SIG-M5 treated with dmso at 0.1 percent for 504 hours (cell line): ENCODE results near the gene MYCBP2.
"Not testable (repeated sequence)": the region's sequence is repeated elsewhere in the genome, so short reads cannot be mapped to it uniquely, and the experiment has no call there.

ENCODE experiments used
- DNase-seq: peaks from one replicate; lab custom pipeline; 2025; ENCODE audit not compliant: unreplicated experiment; lab: John Stamatoyannopoulos, UW

Gene MYCBP2

DNA sequence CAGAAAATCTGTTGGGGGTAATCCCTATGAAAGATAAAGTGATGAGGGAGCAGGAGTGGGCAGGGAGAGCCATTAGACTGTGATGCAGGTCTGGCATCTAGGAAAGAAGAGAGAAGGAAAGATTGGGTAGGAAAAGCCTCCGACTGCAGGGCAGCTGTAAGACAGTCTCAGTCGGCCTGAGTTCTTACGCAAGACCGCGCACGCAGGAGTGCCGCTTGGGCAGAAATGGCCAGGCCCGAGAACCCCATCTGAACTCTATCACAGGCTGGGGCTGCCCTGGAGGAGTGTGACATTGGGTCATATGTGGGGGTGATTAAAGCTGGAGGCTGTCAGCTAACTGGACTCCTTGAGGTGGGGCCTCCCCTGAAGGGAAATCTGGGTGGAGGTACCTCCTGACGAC, 286.1 kb downstream of the MYCBP2 start:
- DNase-seq = no peak

DNA sequence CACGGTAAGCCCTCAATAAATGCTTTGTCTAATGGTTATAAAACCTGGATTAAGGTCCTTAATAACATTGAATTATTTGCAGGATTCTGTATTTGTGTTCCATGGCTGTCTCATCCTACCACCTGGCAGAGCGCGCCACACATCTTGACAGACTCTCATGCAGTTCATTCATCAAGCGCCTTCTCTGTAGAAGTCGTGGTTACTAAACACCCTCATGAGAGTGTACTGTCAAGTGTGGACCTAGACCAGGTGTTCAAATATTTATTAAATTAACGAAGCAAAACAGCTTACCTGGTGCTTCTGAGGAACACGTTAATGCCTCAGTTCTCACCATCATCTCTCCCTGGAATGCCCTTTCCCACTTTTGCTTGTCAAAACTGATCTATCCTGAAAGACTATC, 286.8 kb downstream of the MYCBP2 start:
- no peak for DNase-seq

DNA sequence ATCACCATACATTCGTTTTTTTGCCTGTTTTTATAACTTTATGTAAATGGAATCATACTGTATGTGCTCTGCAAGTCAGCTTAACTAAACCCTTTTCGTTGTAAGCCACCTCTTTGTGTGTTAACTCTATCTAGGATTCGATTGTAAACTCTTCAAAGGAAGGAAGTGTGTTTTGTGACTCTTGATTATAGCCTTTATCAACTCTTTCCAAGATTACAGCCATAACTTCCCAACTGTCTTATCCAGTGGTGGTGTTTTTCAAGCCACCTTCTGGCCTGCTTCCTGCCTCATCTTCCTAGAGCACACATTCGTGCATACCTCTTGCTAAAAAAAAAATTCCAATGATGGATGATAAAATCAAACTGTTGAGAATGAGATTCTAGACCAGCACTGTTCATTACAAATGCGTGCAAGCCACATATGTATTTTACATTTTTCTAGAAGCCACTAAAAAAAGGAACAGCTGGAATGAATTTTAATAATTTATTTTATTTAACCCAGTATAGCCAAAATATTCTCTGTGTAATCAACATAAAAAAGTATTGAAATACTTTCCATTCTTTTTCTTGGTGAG, 287.9 kb downstream of the MYCBP2 start:
- DNase-seq = no peak

DNA sequence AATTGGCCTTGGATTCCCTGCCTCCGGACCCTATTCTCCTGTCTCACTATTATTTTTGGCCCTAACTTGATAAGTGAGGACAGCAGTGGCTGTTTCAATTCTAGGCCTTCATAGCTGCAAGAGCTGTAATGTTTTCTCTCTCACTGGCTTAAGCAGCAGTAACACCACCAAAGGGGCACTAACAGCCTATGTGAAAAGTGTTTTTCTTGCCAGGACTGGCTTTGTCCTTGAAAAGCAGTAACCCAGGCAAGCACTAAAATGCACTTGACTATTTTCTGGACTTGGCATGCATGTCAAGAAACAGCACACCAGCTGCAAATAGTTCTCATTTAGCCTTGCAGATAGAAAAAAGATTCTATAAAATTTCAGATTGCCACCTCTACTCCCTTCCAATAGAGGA, 290.6 kb downstream of the MYCBP2 start:
- no peak for DNase-seq

DNA sequence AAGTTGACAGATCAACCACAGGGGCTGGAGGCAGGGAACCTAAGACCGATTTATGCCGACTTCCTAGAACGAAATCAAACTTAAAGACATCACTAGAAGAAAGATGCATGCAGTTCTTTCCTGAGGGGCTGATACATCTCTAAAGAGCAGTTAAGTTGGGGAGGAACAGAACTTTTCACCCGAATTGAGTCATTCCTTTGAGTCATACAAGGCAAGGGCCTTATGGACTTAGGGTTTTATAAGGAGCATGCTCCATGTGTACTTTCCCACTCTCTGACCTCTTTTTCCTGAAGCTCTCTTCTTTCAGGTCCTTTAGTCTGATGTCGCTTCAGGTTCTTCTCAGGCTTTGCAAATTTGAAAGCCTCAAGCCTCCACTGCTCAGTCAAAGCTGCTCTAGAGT, 292.0 kb downstream of the MYCBP2 start:
- DNase-seq = no peak

DNA sequence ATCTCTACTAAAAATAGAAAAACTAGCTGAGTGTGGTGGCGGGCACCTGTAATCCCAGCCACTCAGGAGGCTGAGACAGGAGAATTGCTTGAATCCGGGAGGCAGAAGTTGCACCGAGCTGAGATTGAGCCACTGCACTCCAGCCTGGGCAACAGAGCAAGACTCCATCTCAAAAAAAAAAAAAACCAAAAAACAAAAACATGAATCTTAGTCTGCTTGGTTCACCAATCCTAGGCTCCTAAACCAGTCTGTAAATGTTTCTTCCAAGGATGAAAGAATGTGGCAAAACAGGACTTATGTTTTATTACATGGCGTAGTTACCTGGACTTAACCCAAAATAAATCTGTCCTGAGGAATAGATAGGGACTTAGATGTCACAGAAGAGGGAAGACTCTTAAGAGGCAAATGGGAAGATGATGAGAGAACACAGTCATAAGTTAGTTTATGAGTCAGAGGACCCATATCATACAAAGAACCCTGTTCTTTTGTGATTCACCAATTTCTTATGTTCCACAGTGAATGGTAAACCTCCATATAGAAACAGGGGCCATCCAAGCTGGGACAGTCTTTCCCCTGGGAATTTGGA, 293.1 kb downstream of the MYCBP2 start:
- DNase-seq = no peak

DNA sequence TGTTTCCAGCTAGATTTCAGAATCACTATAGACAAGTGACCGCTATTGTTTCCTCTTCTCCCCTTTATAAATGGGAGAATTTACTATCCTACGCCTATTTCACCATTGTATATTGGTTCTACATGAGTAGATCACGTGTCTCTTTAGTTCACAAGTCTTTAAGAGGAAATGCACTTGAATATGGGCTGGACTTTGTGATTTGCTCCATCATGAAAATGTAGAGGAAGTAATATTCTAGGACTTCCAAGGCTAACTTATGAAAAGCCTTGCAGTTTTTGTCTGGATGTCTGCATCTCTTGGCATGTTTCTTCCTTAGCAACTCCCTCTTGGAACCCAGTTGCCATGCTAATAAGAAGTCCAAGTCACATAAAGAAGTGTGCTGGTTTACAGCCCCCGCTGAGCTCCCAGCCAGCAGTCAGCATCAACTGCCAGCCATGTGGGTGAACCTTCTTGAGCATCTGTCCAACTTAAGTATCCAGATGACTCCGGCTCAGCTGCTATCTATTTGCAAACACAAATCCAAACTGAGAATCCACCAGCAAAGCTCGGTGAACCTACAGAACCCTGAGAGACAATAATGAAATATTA, 295.1 kb downstream of the MYCBP2 start:
- DNase-seq = no peak

DNA sequence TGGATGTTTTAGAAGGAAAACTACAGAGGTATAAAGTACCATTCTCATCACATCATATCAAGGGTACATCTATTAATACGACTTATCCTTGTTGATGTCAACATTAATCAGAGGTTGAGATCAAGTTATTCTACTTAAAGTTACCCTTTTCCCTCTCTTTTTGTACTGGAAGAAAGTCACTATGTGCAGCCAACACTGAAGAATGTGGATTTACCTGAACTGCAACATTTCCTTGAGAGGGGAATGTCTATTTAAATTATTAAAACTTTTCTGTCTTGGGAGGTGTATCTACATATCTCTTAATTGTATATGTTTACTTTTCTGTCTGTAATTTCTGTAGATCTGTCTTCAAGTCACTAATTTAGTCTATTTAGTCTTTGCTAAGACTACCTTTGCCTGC, 297.5 kb downstream of the MYCBP2 start:
- DNase-seq = no peak

DNA sequence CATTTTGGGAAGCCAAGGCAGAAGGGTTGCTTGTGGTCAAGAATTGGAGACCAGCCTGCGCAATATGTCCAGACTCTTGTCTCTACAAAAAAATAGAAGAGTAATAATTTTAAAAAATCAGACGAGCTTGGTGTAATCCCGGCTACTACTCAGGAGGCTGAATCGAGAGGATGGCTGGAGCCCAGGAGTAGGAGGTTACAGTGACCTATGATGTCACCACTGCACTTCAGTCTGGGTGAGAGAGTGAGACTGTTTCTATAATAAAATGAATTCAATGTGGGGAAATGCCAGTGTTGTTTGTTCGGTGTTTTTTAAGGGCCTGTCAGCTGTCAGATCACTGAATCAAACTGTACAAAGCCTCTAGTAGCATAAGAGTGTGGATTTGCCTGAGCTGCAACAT, 298.7 kb downstream of the MYCBP2 start:
- no peak for DNase-seq

DNA sequence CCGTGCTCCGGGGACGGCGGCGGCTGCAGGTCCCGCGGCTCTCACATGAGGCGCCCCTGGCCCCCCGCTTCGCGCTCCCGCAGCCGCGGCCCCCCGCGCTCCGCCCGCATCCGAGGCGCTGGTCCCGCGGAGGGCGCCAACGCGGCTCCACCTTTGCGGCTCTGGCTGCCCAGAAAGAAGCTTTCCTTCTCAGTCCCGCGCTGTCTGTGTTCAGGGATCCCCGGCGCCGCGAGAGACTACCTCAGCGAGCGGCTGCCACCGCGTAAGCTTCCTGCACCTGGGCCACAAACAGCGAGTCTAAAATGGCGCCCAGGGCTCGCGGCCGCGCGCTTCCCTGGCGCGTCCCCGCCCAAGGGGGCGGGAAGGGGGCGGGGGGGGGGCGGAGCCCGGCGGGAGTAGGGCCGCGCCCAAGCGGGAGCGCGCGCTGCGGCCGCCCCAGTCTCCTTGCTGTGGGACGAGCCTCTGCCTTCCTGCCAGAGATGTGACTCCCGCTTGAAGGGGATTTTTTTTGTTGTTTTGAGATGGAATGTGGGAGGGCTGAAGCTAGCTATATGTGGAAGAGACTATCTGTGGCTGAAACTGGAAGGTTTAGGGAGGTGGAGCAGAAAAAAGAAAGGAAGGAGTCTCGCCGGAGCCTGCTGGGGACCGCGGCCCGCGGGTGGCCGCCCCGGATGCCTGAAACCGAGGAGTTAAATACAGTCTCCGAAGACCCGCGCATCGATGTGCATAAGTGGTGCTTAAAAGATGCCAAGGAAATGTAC, 299.9 kb downstream of the MYCBP2 start, which contains the start of gene FBXL3:
TSS of gene FBXL3 (minus strand) at position 299 of the 761 bp plus-strand sequence. CDS start 5,299 bp downstream, outside the sequence.
- DNase-seq = peak; percentile 92

DNA sequence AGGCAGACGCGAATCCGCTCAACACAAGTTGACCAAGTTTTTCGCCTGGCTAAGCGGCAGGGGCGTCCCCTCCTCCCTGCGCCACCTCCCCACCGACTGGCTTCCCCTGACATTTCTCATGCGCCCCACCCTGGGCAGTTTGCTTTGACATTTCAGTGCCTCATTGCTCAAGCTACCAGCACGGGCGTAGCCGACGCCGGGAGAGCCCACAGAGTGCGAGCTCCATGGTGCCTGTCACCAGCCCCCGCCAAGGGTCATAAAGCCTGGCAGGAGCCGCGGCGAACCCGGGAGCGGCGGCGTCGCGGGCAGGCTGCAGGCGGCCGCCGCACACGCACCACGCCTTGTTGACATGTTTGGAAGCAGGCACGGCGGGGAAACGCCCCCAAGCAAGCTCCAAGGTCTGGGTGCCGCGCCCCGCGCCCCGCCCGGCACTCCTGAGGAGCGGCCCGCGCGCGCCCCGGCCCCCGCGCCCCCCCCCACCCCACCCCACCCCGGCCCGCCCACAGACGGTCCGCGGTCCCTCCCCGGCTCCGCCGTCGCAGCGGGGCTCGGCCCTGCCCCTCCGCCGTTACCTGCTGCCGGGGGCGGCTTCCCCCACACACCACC, 300.5 kb downstream of the MYCBP2 start:
- peak; percentile 84 for DNase-seq

DNA sequence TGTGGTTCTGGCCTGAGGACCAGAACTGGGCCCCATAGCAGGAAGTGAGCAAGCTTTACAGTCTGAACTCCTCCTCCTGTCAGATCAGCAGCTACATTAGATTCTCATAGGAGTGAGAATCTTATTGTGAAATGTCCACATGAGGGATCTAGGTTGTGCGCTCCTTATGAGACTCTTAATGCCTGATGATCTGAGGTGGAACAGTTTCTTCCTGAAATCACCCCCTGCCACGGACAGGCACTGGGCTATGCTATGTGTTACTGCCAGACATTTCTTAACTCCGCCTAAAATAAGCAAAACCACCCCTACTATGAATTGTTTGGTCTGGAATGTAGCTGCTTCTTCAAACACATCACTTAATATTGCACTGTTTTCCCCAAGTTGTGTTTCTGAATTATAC, 304.6 kb downstream of the MYCBP2 start:
- peak; percentile 64 for DNase-seq

DNA sequence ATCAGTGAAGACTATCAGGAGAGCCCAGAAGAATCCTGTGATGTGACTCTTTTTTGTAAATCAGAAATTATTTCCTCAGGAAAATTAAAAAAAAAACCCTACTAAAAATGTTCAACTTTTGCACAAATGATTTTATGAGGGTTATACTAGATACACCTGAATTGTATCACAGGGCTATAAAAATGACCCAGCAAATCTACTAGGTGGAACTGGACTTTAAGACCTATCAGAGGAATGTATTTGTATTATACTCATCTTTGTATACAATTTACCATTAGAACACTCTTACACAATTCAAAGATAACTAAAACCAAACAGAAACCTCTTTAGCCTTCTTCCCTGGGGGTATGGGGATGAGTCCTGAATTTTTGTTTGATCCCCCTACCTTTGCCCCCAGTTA, 307.1 kb downstream of the MYCBP2 start:
- no peak for DNase-seq

DNA sequence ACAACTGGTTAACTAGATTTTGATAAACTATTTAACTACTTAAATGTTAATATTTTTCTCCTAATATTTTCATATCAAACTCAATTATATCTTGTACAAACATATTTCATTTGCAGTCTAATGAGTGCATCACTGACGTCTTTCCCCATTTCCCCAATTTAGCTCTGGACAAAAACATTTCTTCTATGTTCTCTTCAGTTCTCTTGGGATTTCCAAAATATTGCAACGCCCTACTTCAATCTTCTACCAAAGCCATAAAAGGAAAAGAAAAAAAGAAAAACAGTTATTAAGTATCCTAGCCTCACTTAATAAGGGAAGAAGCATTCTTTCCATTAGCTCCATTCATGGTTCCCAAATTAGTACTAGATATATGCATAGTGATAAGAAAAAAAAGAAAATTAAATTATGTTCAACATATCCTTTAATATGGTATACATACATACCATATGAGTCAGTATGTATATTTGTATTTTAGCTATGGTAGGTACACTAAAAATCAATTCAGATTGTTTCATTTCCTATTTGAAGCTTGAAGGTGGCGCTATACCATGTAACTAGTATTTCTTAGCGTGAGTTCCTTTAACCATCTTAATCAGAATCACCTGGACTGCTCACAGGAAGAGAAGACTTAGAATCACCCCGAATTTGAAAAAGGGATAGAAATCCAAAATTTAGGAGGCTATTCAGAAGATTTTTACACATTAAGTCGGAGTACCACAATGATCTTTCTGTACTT, 309.8 kb downstream of the MYCBP2 start:
- no peak for DNase-seq

DNA sequence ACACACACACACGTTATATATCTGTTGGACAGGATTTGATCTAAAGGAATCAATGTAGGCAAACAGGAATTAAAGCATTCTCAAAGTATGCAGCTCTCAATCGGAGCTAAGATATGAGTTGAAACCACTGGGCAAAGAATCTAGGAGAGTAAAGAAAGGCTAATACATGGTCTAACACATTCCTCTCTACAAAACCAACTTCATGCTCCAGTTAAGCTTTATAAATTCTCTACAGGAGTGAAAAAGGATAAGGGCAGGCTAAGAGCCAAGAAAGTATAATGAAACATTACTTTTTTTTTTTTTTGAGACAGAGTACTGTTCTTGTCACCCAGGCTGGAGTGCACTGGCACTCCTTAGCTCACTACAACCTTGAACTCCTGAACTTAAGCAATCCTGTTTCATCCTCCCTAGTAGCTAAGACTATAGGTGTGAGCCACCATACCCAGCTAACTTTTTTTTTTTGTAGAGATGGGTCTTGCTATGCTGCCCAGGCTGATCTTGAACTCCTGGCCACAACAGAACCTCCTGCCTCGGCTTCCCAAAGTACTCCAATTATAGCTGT, 310.6 kb downstream of the MYCBP2 start:
- DNase-seq = no peak

DNA sequence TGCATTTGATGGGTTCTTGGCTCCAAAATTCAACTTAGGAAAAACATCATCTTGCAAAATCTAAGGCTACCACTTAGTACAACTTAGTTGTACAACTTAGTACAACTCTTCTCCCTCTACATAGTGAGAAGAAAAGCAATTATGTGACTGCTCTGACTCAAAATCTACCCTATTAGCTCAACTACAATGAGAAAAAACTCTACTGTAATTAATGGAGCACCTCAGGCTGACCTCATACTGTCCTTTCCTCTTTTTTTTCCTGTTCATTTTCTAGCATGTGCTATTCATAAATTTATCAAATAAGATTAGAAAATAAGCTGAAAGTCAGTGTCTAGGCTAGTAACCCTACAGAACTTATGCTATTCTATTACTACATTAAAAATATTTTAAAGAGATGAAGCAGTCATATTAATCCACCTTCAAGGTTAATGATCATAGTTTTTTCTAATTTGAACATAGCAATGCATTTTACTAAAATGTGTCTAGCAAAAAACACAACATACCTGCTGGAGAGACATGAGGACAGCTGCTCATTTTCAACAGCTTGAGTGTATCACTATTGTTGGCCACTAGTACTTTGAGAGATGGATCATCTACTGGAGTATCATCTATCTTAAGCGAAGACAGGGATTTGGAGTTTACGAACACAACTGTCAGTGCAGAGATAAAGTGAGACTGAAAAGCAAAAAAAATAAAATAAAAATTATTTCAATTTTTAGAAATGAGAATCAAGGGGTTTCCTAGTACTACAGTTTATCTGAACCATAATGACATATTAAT, 311.8 kb downstream of the MYCBP2 start:
- no peak for DNase-seq

DNA sequence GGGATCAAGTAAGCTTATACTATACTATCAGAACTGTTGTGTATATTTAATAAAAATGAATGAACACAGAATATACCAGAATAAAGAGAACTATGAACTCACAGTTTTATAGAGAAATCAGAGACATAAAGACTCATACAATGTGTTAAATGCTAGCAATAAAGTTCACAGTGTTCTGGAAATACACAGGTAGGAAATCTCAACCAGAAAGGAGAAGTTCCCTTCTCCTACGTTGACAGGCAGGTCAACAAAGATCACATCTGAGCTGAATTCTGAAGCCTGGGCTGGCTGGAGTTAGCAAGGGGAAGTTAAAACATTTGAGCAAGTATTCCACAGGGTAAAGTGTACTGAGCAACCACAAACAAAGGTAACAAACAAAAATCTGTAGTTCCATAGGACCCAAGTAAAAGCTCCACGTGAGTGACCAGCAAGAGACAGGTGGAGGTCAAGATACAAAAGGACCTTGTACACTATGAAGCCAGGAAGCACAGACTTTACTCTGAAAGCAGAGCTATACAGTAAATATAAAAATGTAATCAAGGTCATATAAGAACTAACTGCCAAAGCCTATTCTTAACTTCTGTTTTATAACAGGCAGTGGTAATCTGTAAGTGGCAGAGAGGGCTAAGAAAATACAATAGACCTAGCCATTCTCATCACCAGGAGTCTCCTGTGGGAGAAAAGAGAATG, 312.9 kb downstream of the MYCBP2 start:
- no peak for DNase-seq

DNA sequence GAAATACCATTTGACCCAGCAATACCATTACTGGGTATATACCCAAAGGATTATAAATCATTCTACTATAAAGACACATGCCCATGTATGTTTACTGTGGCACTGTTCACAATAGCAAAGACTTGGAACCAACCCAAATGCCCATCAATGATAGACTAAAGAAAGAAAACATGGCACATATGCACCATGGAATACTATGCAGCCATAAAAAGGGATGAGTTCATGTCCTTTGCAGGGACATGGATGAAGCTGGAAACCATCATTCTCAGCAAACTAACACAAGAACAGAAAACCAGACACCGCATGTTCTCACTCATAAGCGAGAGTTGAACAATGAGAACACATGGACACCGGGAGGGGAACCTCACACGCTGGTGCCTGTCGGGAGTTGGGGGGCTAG, 317.2 kb downstream of the MYCBP2 start:
- not testable (repeated sequence) for DNase-seq

DNA sequence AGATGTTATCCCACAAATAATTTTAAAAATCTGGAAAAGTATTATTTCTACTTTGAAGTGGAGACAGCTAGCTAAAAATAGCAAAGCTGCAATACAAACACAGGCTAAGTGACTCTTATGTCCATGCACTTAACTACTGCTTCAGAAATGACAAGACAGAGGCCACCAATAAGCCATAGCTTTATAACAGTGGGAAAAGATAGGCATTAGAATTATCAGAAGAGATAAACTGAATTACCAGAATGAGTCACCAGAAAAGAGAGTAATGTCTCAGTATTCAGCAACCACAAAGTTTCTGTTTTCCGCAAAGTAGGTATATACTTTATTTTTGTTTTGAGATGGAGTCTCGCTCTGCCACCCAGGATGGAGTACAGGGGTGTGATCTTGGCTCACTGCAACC, 317.9 kb downstream of the MYCBP2 start:
- no peak for DNase-seq
